IMR-90 (cell line): ENCODE results near the gene WFDC5. TPM values are rescaled to one million over a fixed set of nuclear protein-coding genes. Genes with fewer than 3 reads are reported as not detected.

Source experiments
- ATAC-seq: fragments of 200-7000 bp; cut with Tn5 transposase; 2 replicates; pipeline ENCODE4 v1.9.1; 2020; ENCODE audit warnings: low read depth, mild to moderate bottlenecking, moderate library complexity
- BruUV-seq: library from RNA; stranded (reverse); fragments of 400-500 nt; replicated peaks from 2 replicates; lab custom pipeline; 2021; lab: Mats Ljungman, UMichigan
- CTCF ChIA-PET: fragments of 300-600 bp; formaldehyde crosslinking; extraction: SDS; loops from one replicate; lab custom pipeline; 2021; ENCODE audit warnings: antibody characterized with exemption; lab: Yijun Ruan, JAX
- POLR2A ChIA-PET: fragments of 300-600 bp; sonication (Branson Sonifier 250); formaldehyde crosslinking; loops from one replicate; lab custom pipeline; 2022; ENCODE audit warnings: antibody characterized with exemption; ENCODE audit not compliant: unreplicated experiment; lab: Charles Lee
- DNase-seq: peaks from one replicate; pipeline ENCODE4 v3.0.0; 2013
- H2AFZ ChIP-seq: replicated peaks from 2 replicates; pipeline ENCODE3; 2013; ENCODE audit warnings: low read length, mild to moderate bottlenecking; ENCODE audit not compliant: poor library complexity
- H2AK5ac ChIP-seq: 2 replicates; pipeline ENCODE4 v1.6.1; 2013; ENCODE audit warnings: low read depth, low read length, inconsistent platforms
- H2AK9ac ChIP-seq: replicated peaks from 2 replicates; pipeline ENCODE3; 2013; ENCODE audit warnings: mild to moderate bottlenecking, low read depth, low read length, moderate library complexity; ENCODE audit not compliant: poor library complexity
- H2BK120ac ChIP-seq: 2 replicates; pipeline ENCODE4 v1.6.1; 2013; ENCODE audit warnings: low read depth, low read length, inconsistent platforms
- H2BK15ac ChIP-seq: 3 replicates; pipeline ENCODE4 v1.6.1; 2013; ENCODE audit warnings: low read depth, low read length, inconsistent platforms
- H2BK20ac ChIP-seq: 2 replicates; pipeline ENCODE4 v1.6.1; 2013; ENCODE audit warnings: low read depth, mild to moderate bottlenecking, inconsistent platforms, low read length, moderate library complexity
- H2BK5ac ChIP-seq: 2 replicates; pipeline ENCODE4 v1.6.1; 2013; ENCODE audit warnings: mild to moderate bottlenecking, low read depth, low read length, inconsistent platforms; ENCODE audit not compliant: poor library complexity, severe bottlenecking
- H3K14ac ChIP-seq: replicated peaks from 2 replicates; pipeline ENCODE4 v1.6.1; 2013; ENCODE audit warnings: low read depth, low read length, inconsistent platforms
- H3K18ac ChIP-seq: 2 replicates; pipeline ENCODE4 v1.6.1; 2013; ENCODE audit warnings: low read depth, low read length, control low read depth
- H3K23ac ChIP-seq: 2 replicates; pipeline ENCODE4 v1.6.1; 2013; ENCODE audit warnings: low read depth, low read length, inconsistent platforms
- H3K27ac ChIP-seq: 2 replicates; pipeline ENCODE4 v1.5.1; 2013; ENCODE audit warnings: mild to moderate bottlenecking, control low read depth, low read length; ENCODE audit not compliant: insufficient read depth
- H3K27me3 ChIP-seq: 2 replicates; pipeline ENCODE4 v1.6.1; 2013; ENCODE audit warnings: low read length; ENCODE audit not compliant: control insufficient read depth, insufficient read depth
- H3K36me3 ChIP-seq: 2 replicates; pipeline ENCODE4 v1.6.1; 2013; ENCODE audit warnings: low read length, mixed read lengths; ENCODE audit not compliant: control insufficient read depth, insufficient read depth
- H3K4ac ChIP-seq: 2 replicates; pipeline ENCODE4 v1.6.1; 2013; ENCODE audit warnings: low read depth, low read length, inconsistent platforms
- H3K4me1 ChIP-seq: 2 replicates; pipeline ENCODE4 v1.6.1; 2013; ENCODE audit warnings: low read length, mixed read lengths; ENCODE audit not compliant: control insufficient read depth, insufficient read depth
- H3K4me2 ChIP-seq: 2 replicates; pipeline ENCODE4 v1.6.1; 2013; ENCODE audit warnings: low read depth, mild to moderate bottlenecking, control low read depth, low read length, moderate library complexity
- H3K4me3 ChIP-seq: 2 replicates; pipeline ENCODE4 v1.5.1; 2013; ENCODE audit warnings: low read depth, mild to moderate bottlenecking, control low read depth, low read length, moderate library complexity; ENCODE audit not compliant: insufficient read depth
- H3K56ac ChIP-seq: 2 replicates; pipeline ENCODE4 v1.6.1; 2013; ENCODE audit warnings: low read length, inconsistent platforms; ENCODE audit not compliant: insufficient read depth; ENCODE audit errors: extremely low read depth
- H3K79me1 ChIP-seq, 2 experiments: 2 replicates each; pipeline ENCODE4 v1.6.1; 2013; ENCODE audit warnings: low read length in 2 of 2, inconsistent platforms in 1 of 2, low read depth in 1 of 2
- H3K9ac ChIP-seq: 2 replicates; pipeline ENCODE4 v1.6.1; 2013; ENCODE audit warnings: low read depth, low read length, control low read depth
- H3K9me1 ChIP-seq: 2 replicates; pipeline ENCODE4 v1.6.1; 2013; ENCODE audit warnings: low read length, inconsistent platforms; ENCODE audit not compliant: insufficient read depth
- H3K9me3 ChIP-seq: 2 replicates; pipeline ENCODE4 v1.6.1; 2013; ENCODE audit warnings: low read length; ENCODE audit not compliant: control insufficient read depth, insufficient read depth
- H4K20me1 ChIP-seq: 2 replicates; pipeline ENCODE4 v1.6.1; 2013; ENCODE audit warnings: low read length, inconsistent platforms; ENCODE audit not compliant: insufficient read depth
- H4K5ac ChIP-seq: 2 replicates; pipeline ENCODE4 v1.6.1; 2013; ENCODE audit warnings: mild to moderate bottlenecking, low read depth, low read length, control low read depth
- H4K8ac ChIP-seq, 2 experiments: 2 replicates each; pipeline ENCODE4 v1.6.1; 2013; ENCODE audit warnings: low read depth in 2 of 2, low read length in 2 of 2, control low read depth in 1 of 2, inconsistent platforms in 1 of 2
- H4K91ac ChIP-seq: 2 replicates; pipeline ENCODE4 v1.6.1; 2013; ENCODE audit warnings: low read depth, low read length, inconsistent platforms; ENCODE audit not compliant: insufficient read depth
- CHD1 ChIP-seq: IDR thresholded peaks from 2 replicates; pipeline ENCODE4 v1.6.1; 2012; ENCODE audit warnings: low read depth, low read length, improper control_type of control experiment
- FOS ChIP-seq: fragments of 150-350 bp; IDR thresholded peaks from 2 replicates; pipeline ENCODE4 v1.6.1; 2016; ENCODE audit warnings: low read depth, low read length
- MAFK ChIP-seq: IDR thresholded peaks from 2 replicates; pipeline ENCODE4 v1.6.1; 2012; ENCODE audit warnings: low read depth, low read length, improper control_type of control experiment
- MXI1 ChIP-seq: IDR thresholded peaks from 2 replicates; pipeline ENCODE4 v1.6.1; 2012; ENCODE audit warnings: low read depth, mild to moderate bottlenecking, low read length, moderate library complexity, borderline replicate concordance
- POLR2A ChIP-seq: IDR thresholded peaks from 2 replicates; pipeline ENCODE4 v1.6.1; 2012; ENCODE audit warnings: mild to moderate bottlenecking, low read depth, low read length
- RCOR1 ChIP-seq: IDR thresholded peaks from 2 replicates; pipeline ENCODE4 v1.6.1; 2012; ENCODE audit warnings: mild to moderate bottlenecking, low read length, improper control_type of control experiment; ENCODE audit not compliant: insufficient replicate concordance
- RFX5 ChIP-seq: IDR thresholded peaks from 2 replicates; pipeline ENCODE4 v1.8.0; 2012; ENCODE audit warnings: low read depth, mild to moderate bottlenecking, low read length, moderate library complexity
- SMC3 ChIP-seq: fragments of 150-350 bp; IDR thresholded peaks from 2 replicates; pipeline ENCODE4 v1.6.1; 2016; ENCODE audit warnings: low read depth, mild to moderate bottlenecking, antibody characterized with exemption, low read length, moderate library complexity
- WGBS, 2 experiments: methylation state at CpG; one replicate each; pipeline versions ENCODE4 v1.1.5 to v1.1.7; 2013; ENCODE audit warnings: missing lambda C conversion rate in 2 of 2; ENCODE audit not compliant: insufficient read length in 1 of 2; ENCODE audit errors: extremely low coverage in 2 of 2; 5-methylcytosine and 5-hydroxymethylcytosine counted together
- dilution Hi-C: fragments of 300-500 bp; cut with HindIII; formaldehyde crosslinking; loops from one replicate; pipeline ENCODE4 v1.14.3; 2018; ENCODE audit warnings: low sequenced_read_pairs; ENCODE audit not compliant: unreplicated experiment
- in situ Hi-C: fragments of 300-500 bp; cut with MboI; formaldehyde crosslinking; loops from 3 replicates; pipeline ENCODE4 v1.14.3; 2019; ENCODE audit warnings: low sequenced_read_pairs, inconsistent platforms, mixed read lengths
- intact Hi-C: fragments of 100-400 bp; cut with micrococcal nuclease; formaldehyde crosslinking; loops from 2 replicates; pipeline ENCODE4 v1.10.0; 2022
- polyA plus RNA-seq, 3 experiments: library from polyadenylated mRNA; depleted of rRNA; stranded (reverse); fragments of >200 nt; gene quantifications; 2 replicates each; pipeline ENCODE4 v1.2.3, GENCODE V29; 2012; ENCODE audit warnings: low replicate concordance in 1 of 3
- total RNA-seq: library from RNA; depleted of rRNA; stranded (reverse); fragments of >200 nt; gene quantifications from 2 replicates; pipeline ENCODE4 v1.2.3, GENCODE V29; 2012
- TF ChIP-seq, protein P1 (sequence below): conservative IDR thresholded peaks from 2 replicates; pipeline ENCODE4 v1.5.1; 2012; ENCODE audit warnings: mild to moderate bottlenecking, low read depth, low read length, improper control_type of control experiment
- TF ChIP-seq, protein P2 (sequence below): fragments of 150-350 bp; IDR thresholded peaks from 2 replicates; pipeline ENCODE4 v1.6.1; 2017; ENCODE audit warnings: mild to moderate bottlenecking, antibody characterized with exemption, low read length, low read depth

WFDC5 gene
- total and polyA plus RNA-seq, 2 of the 4 experiments (the other 2 are of a cell fraction), result not detected

- TF ChIP-seq POLR2A (no peak), SMC3 (no peak), MXI1 (no peak), CHD1 (no peak), MAFK (no peak), FOS (no peak), RCOR1 (no peak), RFX5 (no peak)
- TF ChIP-seq, protein P1, sequence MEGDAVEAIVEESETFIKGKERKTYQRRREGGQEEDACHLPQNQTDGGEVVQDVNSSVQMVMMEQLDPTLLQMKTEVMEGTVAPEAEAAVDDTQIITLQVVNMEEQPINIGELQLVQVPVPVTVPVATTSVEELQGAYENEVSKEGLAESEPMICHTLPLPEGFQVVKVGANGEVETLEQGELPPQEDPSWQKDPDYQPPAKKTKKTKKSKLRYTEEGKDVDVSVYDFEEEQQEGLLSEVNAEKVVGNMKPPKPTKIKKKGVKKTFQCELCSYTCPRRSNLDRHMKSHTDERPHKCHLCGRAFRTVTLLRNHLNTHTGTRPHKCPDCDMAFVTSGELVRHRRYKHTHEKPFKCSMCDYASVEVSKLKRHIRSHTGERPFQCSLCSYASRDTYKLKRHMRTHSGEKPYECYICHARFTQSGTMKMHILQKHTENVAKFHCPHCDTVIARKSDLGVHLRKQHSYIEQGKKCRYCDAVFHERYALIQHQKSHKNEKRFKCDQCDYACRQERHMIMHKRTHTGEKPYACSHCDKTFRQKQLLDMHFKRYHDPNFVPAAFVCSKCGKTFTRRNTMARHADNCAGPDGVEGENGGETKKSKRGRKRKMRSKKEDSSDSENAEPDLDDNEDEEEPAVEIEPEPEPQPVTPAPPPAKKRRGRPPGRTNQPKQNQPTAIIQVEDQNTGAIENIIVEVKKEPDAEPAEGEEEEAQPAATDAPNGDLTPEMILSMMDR, result no peak
- TF ChIP-seq, protein P2, sequence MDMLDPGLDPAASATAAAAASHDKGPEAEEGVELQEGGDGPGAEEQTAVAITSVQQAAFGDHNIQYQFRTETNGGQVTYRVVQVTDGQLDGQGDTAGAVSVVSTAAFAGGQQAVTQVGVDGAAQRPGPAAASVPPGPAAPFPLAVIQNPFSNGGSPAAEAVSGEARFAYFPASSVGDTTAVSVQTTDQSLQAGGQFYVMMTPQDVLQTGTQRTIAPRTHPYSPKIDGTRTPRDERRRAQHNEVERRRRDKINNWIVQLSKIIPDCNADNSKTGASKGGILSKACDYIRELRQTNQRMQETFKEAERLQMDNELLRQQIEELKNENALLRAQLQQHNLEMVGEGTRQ, result no peak
- H3K36me3 ChIP-seq, result no peaks in the 10 kb centered on the region
- no peak overlapping the region for H2BK120ac ChIP-seq
- H2BK20ac ChIP-seq, result no peak overlapping the region
- no peak overlapping the region for H3K4me3 ChIP-seq
- peaks cover 18 to 25% of the 10 kb centered on the region in 2 experiments for H3K79me1 ChIP-seq
- no peak overlapping the region for H3K4me2 ChIP-seq
- ChIA-PET CTCF (no interaction called here), POLR2A (interaction anchor here (0.6 kb wide), 1 partner anchor 62 kb away, joined by 3 read pairs; no protein-coding TSS in a partner anchor)
- H3K14ac ChIP-seq, result no peak overlapping the region
- H4K20me1 ChIP-seq, result no peaks in the 10 kb centered on the region
- H3K4me1 ChIP-seq, result peaks cover 19% of the 10 kb centered on the region; the same call in 1 of the 2 replicates
- H3K27me3 ChIP-seq, result no peaks in the 10 kb centered on the region
- H3K4ac ChIP-seq, result no peak overlapping the region
- H2BK5ac ChIP-seq, result peak overlapping the region; percentile 62
- no peak for DNase-seq
- no peak overlapping the region for H3K27ac ChIP-seq
- no peak overlapping the region; the same call in 2 of the 3 replicates for H2BK15ac ChIP-seq
- no peak overlapping the region for H2AK5ac ChIP-seq
- H3K9me1 ChIP-seq, result peaks cover 6% of the 10 kb centered on the region
- H3K56ac ChIP-seq, result no peak overlapping the region
- peak; percentile 24; the same call in 1 of the 2 replicates for ATAC-seq
- H4K5ac ChIP-seq, result no peak overlapping the region; the same call in 1 of the 2 replicates
- no peak overlapping the region for H2AFZ ChIP-seq
- H3K9ac ChIP-seq, result no peak overlapping the region
- H4K91ac ChIP-seq, result no peak overlapping the region; the same call in 1 of the 2 replicates
- H2AK9ac ChIP-seq, result no peak overlapping the region
- in situ Hi-C loops (no loop called here), intact Hi-C loops (no loop called here), dilution Hi-C loops (no loop called here)
- no peak overlapping the region for H3K23ac ChIP-seq
- WGBS, 2 experiments, result no CpG with 5 or more reads among the region's 2 CpGs
- H4K8ac ChIP-seq, result peak overlapping the region in 1 of 2 experiments; percentile 30; a peak in 1 of 4 replicates
- H3K9me3 ChIP-seq, result no peaks in the 10 kb centered on the region
- H3K18ac ChIP-seq, result peak overlapping the region; percentile 75; the same call in 1 of the 2 replicates
- BruUV-seq, result no TSS peak
Observed at GRCh38 chr20:45067558-45067957, 47.4 kb downstream of the WFDC5 start.
